Measurements from ENCODE around the gene ENOSF1. TPM values are rescaled to one million over a fixed set of nuclear protein-coding genes. Genes with fewer than 3 reads are reported as not detected.

ENOSF1 gene
- total and polyA plus RNA-seq, 2 of the 13 experiments (the other 11 are each of a cell fraction or from before 2014, with no cell fraction given) = 37.6 to 40.1 TPM

- TF ChIP-seq, protein P1, sequence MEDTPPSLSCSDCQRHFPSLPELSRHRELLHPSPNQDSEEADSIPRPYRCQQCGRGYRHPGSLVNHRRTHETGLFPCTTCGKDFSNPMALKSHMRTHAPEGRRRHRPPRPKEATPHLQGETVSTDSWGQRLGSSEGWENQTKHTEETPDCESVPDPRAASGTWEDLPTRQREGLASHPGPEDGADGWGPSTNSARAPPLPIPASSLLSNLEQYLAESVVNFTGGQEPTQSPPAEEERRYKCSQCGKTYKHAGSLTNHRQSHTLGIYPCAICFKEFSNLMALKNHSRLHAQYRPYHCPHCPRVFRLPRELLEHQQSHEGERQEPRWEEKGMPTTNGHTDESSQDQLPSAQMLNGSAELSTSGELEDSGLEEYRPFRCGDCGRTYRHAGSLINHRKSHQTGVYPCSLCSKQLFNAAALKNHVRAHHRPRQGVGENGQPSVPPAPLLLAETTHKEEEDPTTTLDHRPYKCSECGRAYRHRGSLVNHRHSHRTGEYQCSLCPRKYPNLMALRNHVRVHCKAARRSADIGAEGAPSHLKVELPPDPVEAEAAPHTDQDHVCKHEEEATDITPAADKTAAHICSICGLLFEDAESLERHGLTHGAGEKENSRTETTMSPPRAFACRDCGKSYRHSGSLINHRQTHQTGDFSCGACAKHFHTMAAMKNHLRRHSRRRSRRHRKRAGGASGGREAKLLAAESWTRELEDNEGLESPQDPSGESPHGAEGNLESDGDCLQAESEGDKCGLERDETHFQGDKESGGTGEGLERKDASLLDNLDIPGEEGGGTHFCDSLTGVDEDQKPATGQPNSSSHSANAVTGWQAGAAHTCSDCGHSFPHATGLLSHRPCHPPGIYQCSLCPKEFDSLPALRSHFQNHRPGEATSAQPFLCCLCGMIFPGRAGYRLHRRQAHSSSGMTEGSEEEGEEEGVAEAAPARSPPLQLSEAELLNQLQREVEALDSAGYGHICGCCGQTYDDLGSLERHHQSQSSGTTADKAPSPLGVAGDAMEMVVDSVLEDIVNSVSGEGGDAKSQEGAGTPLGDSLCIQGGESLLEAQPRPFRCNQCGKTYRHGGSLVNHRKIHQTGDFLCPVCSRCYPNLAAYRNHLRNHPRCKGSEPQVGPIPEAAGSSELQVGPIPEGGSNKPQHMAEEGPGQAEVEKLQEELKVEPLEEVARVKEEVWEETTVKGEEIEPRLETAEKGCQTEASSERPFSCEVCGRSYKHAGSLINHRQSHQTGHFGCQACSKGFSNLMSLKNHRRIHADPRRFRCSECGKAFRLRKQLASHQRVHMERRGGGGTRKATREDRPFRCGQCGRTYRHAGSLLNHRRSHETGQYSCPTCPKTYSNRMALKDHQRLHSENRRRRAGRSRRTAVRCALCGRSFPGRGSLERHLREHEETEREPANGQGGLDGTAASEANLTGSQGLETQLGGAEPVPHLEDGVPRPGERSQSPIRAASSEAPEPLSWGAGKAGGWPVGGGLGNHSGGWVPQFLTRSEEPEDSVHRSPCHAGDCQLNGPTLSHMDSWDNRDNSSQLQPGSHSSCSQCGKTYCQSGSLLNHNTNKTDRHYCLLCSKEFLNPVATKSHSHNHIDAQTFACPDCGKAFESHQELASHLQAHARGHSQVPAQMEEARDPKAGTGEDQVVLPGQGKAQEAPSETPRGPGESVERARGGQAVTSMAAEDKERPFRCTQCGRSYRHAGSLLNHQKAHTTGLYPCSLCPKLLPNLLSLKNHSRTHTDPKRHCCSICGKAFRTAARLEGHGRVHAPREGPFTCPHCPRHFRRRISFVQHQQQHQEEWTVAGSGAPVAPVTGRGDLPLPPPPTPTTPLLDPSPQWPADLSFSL (CRISPR knock-in tag; IDR thresholded peaks at IDR 0.05) = no peak
- TF ChIP-seq, protein P2, sequence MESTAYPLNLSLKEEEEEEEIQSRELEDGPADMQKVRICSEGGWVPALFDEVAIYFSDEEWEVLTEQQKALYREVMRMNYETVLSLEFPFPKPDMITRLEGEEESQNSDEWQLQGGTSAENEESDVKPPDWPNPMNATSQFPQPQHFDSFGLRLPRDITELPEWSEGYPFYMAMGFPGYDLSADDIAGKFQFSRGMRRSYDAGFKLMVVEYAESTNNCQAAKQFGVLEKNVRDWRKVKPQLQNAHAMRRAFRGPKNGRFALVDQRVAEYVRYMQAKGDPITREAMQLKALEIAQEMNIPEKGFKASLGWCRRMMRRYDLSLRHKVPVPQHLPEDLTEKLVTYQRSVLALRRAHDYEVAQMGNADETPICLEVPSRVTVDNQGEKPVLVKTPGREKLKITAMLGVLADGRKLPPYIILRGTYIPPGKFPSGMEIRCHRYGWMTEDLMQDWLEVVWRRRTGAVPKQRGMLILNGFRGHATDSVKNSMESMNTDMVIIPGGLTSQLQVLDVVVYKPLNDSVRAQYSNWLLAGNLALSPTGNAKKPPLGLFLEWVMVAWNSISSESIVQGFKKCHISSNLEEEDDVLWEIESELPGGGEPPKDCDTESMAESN (CRISPR knock-in tag; conservative IDR thresholded peaks at IDR 0.05) = peak; percentile 58
- peak; percentile 64 for TF ChIP-seq ZNF564 (CRISPR knock-in tag; IDR thresholded peaks at IDR 0.05)
- TF ChIP-seq ZNF274 (CRISPR knock-in tag; IDR thresholded peaks at IDR 0.05) = no peak
- TF ChIP-seq ZNF768 (CRISPR knock-in tag; IDR thresholded peaks at IDR 0.05) = peak; percentile 54; the same call in 1 of the 2 replicates
- no peak for TF ChIP-seq FOXK1 (CRISPR knock-in tag; IDR thresholded peaks at IDR 0.05; ENCODE audit: borderline replicate concordance, low read depth)
- no peak for TF ChIP-seq GTF2F1 (IDR thresholded peaks at IDR 0.05; ENCODE audit: low read length)
- TF ChIP-seq ZNF816 (CRISPR knock-in tag; IDR thresholded peaks at IDR 0.05; ENCODE audit: borderline replicate concordance) = no peak
- 0 out of 2 replicates have a peak, but pooled peaks have one; percentile 26 for TF ChIP-seq NFKBIZ (CRISPR knock-in tag; IDR thresholded peaks at IDR 0.05)
- TF ChIP-seq, protein P3, sequence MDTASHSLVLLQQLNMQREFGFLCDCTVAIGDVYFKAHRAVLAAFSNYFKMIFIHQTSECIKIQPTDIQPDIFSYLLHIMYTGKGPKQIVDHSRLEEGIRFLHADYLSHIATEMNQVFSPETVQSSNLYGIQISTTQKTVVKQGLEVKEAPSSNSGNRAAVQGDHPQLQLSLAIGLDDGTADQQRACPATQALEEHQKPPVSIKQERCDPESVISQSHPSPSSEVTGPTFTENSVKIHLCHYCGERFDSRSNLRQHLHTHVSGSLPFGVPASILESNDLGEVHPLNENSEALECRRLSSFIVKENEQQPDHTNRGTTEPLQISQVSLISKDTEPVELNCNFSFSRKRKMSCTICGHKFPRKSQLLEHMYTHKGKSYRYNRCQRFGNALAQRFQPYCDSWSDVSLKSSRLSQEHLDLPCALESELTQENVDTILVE (CRISPR knock-in tag; IDR thresholded peaks at IDR 0.05) = 0 out of 2 replicates have a peak, but pooled peaks have one; percentile 9
- no peak for TF ChIP-seq MBNL3 (CRISPR knock-in tag; conservative IDR thresholded peaks at IDR 0.05)
- no peak for TF ChIP-seq ELF4 (CRISPR knock-in tag; IDR thresholded peaks at IDR 0.05; ENCODE audit: borderline replicate concordance)
- TF ChIP-seq, protein P4, sequence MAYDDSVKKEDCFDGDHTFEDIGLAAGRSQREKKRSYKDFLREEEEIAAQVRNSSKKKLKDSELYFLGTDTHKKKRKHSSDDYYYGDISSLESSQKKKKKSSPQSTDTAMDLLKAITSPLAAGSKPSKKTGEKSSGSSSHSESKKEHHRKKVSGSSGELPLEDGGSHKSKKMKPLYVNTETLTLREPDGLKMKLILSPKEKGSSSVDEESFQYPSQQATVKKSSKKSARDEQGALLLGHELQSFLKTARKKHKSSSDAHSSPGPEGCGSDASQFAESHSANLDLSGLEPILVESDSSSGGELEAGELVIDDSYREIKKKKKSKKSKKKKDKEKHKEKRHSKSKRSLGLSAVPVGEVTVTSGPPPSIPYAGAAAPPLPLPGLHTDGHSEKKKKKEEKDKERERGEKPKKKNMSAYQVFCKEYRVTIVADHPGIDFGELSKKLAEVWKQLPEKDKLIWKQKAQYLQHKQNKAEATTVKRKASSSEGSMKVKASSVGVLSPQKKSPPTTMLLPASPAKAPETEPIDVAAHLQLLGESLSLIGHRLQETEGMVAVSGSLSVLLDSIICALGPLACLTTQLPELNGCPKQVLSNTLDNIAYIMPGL (CRISPR knock-in tag; IDR thresholded peaks at IDR 0.05; ENCODE audit: borderline replicate concordance in 1 of 2, low read depth in 1 of 2) = peak; percentile 28 to 45; a peak in 1 of 4 replicates
- TF ChIP-seq ZNF3 (CRISPR knock-in tag; IDR thresholded peaks at IDR 0.05) = no peak
- no peak for TF ChIP-seq RBAK (CRISPR knock-in tag; IDR thresholded peaks at IDR 0.05)
- no peak for TF ChIP-seq RFX5 (IDR thresholded peaks at IDR 0.05; ENCODE audit: low read depth, low read length)
Observed at GRCh38 chr18:658001-658946, 54.2 kb downstream of the ENOSF1 start (continued).

Measured in HepG2 (cell line).